ENCODE results near the gene KANSL2. TPM values are rescaled to one million over a fixed set of nuclear protein-coding genes. Genes with fewer than 3 reads are reported as not detected.
"Not testable (repeated sequence)": the region's sequence is repeated elsewhere in the genome, so short reads cannot be mapped to it uniquely, and the experiment has no call there.

Gene KANSL2
- total RNA-seq, 2 experiments from 2014 or later, result 47.1 to 52.7 TPM

DNA sequence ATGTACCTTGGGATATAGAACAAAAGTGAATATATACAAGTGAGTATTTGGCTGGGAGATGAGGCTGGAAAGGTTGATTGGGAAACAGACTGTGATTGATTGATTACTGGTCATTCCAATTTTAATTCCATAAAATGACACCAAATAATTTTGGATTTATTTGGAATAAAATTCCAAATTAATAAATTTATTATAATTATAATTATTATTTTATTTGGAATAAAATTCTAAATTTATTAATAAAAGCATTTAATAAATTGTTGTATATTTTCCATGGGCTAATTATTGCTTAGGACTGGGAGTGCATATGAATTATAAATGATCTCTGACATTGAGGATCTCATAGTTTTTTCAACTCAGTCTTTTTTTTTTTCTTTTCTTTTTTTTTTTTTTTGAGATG, 51.7 kb downstream of the KANSL2 start:
- POLR2A ChIA-PET, result no interaction called here
- DNase-seq (ENCODE audit: low spot score), result no peak
- Histone ChIP-seq H3K4me1 (ENCODE audit: insufficient read depth, low read length, poor library complexity, severe bottlenecking) (no peaks in the 10 kb centered on the region), H3K4me3 (ENCODE audit: low read depth, low read length, poor library complexity, severe bottlenecking) (no peak overlapping the region), H4K20me1 (ENCODE audit: insufficient read depth, low read length) (no peaks in the 10 kb centered on the region), H3K36me3 (ENCODE audit: insufficient read depth, low read length) (no peaks in the 10 kb centered on the region), H3K79me2 (ENCODE audit: insufficient read depth, low read depth, low read length) (no peaks in the 10 kb centered on the region), H2AFZ (ENCODE audit: low read length) (no peak overlapping the region), H3K4me2 (ENCODE audit: low read length) (no peak overlapping the region), H3K27ac (ENCODE audit: low read depth, low read length, poor library complexity, severe bottlenecking) (no peak overlapping the region), H3K9me3 (ENCODE audit: low read length) (no peaks in the 10 kb centered on the region), H3K9me2 (ENCODE audit: insufficient read depth, low read length) (no peaks in the 10 kb centered on the region)
- no peak for TF ChIP-seq CTCF (conservative IDR thresholded peaks at IDR 0.05; ENCODE audit: low read length)
- no peak for TF ChIP-seq EZH2phosphoT487 (IDR thresholded peaks at IDR 0.05; ENCODE audit: borderline replicate concordance, low read depth, low read length)
- no TSS peak for BruUV-seq (replicated peaks)
- intact Hi-C loops (cut with micrococcal nuclease; ENCODE audit: unreplicated experiment), result no loop called here
- CTCF ChIA-PET (ENCODE audit: unreplicated experiment), result no interaction called here

- Histone ChIP-seq H3K36me3 (ENCODE audit: insufficient read depth, low read length) (no peaks in the 10 kb centered on the region), H3K9me3 (ENCODE audit: low read length) (no peaks in the 10 kb centered on the region), H3K9me2 (ENCODE audit: insufficient read depth, low read length) (no peaks in the 10 kb centered on the region), H4K20me1 (ENCODE audit: insufficient read depth, low read length) (no peaks in the 10 kb centered on the region), H3K4me2 (ENCODE audit: low read length) (no peak overlapping the region), H2AFZ (ENCODE audit: low read length) (no peak overlapping the region), H3K4me3 (ENCODE audit: low read depth, low read length, poor library complexity, severe bottlenecking) (no peak overlapping the region), H3K4me1 (ENCODE audit: insufficient read depth, low read length, poor library complexity, severe bottlenecking) (no peaks in the 10 kb centered on the region), H3K27ac (ENCODE audit: low read depth, low read length, poor library complexity, severe bottlenecking) (no peak overlapping the region), H3K79me2 (ENCODE audit: insufficient read depth, low read depth, low read length) (no peaks in the 10 kb centered on the region)
- intact Hi-C loops (cut with micrococcal nuclease; ENCODE audit: unreplicated experiment), result no loop called here
- TF ChIP-seq CTCF (conservative IDR thresholded peaks at IDR 0.05; ENCODE audit: low read length), result no peak
- no peak for TF ChIP-seq EZH2phosphoT487 (IDR thresholded peaks at IDR 0.05; ENCODE audit: borderline replicate concordance, low read depth, low read length)
- ChIA-PET POLR2A (no interaction called here), CTCF (ENCODE audit: unreplicated experiment) (no interaction called here)
- no peak for DNase-seq (ENCODE audit: low spot score)
- no TSS peak for BruUV-seq (replicated peaks)
These were observed 52.5 kb downstream of the KANSL2 start for GRCh38 chr12:48629541-48629940.

GRCh38 chr12:48627556-48627955, 54.5 kb downstream of the KANSL2 start:
- Histone ChIP-seq H3K36me3 (ENCODE audit: insufficient read depth, low read length) (no peaks in the 10 kb centered on the region), H3K4me1 (ENCODE audit: insufficient read depth, low read length, poor library complexity, severe bottlenecking) (no peaks in the 10 kb centered on the region), H4K20me1 (ENCODE audit: insufficient read depth, low read length) (no peaks in the 10 kb centered on the region), H3K9me2 (ENCODE audit: insufficient read depth, low read length) (no peaks in the 10 kb centered on the region), H3K79me2 (ENCODE audit: insufficient read depth, low read depth, low read length) (no peaks in the 10 kb centered on the region), H3K9me3 (ENCODE audit: low read length) (no peaks in the 10 kb centered on the region), H2AFZ (ENCODE audit: low read length) (no peak overlapping the region), H3K4me3 (ENCODE audit: low read depth, low read length, poor library complexity, severe bottlenecking) (no peak overlapping the region), H3K27ac (ENCODE audit: low read depth, low read length, poor library complexity, severe bottlenecking) (no peak overlapping the region), H3K4me2 (ENCODE audit: low read length) (no peak overlapping the region)
- CTCF ChIA-PET (ENCODE audit: unreplicated experiment), result no interaction called here
- intact Hi-C loops (cut with micrococcal nuclease; ENCODE audit: unreplicated experiment), result no loop called here
- TF ChIP-seq CTCF (conservative IDR thresholded peaks at IDR 0.05; ENCODE audit: low read length), result no peak
- TF ChIP-seq EZH2phosphoT487 (IDR thresholded peaks at IDR 0.05; ENCODE audit: borderline replicate concordance, low read depth, low read length), result no peak
- POLR2A ChIA-PET, result no interaction called here
- no TSS peak for BruUV-seq (replicated peaks)
- DNase-seq (ENCODE audit: low spot score), result no peak

DNA sequence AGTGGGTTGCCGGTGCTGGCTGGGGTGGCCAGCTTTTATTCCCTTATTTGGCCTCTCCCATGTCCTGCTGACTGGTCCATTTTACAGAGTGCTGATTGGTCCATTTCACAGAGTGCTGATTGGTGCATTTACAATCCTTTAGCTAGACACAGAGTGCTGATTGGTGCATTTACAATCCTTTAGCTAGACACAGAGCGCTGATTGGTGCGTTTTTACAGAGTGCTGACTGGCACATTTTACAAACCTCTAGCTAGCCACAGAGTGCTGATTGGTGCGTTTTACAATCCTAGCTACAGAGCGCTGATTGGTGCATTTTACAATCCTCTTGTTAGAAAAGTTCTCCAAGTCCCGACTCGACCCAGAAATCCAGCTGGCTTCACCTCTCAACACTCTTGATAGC, 59.0 kb downstream of the KANSL2 start:
- H3K79me2 ChIP-seq (ENCODE audit: insufficient read depth, low read depth, low read length); H4K20me1 ChIP-seq (ENCODE audit: insufficient read depth, low read length); H3K27ac ChIP-seq (ENCODE audit: low read depth, low read length, poor library complexity, severe bottlenecking); H2AFZ ChIP-seq (ENCODE audit: low read length); H3K36me3 ChIP-seq (ENCODE audit: insufficient read depth, low read length); intact Hi-C loops (cut with micrococcal nuclease; ENCODE audit: unreplicated experiment); H3K4me2 ChIP-seq (ENCODE audit: low read length); BruUV-seq (replicated peaks); DNase-seq (ENCODE audit: low spot score); H3K4me1 ChIP-seq (ENCODE audit: insufficient read depth, low read length, poor library complexity, severe bottlenecking); H3K9me3 ChIP-seq (ENCODE audit: low read length); CTCF ChIA-PET (ENCODE audit: unreplicated experiment); H3K4me3 ChIP-seq (ENCODE audit: low read depth, low read length, poor library complexity, severe bottlenecking); H3K9me2 ChIP-seq (ENCODE audit: insufficient read depth, low read length): not testable (repeated sequence)
- POLR2A ChIA-PET, result interaction anchor here (0.7 kb wide), 1 partner anchor 1703 kb away, joined by 3 read pairs; no protein-coding TSS in a partner anchor

Data from OCI-LY7 (cell line).